Measurements from ENCODE around the gene PAK6.

DNA sequence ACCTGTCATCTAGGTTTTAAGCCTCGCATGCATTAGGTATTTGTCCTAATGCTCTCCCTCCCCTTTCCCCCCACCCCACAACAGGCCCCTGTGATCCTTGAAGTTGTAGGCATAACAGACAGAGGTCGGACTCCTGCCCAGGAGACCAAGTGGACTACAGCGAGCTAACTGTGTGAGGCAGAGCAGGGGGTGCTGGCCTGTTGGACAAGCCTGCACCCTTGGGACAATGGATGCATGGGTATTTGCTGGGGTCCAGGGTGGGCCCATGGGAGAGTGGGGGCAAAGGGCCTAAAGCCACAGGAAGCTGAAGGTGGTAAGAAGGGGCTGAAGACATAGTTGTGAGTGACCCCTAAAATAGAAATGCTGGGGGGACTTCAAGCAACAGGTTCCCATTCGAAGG, 66.4 kb downstream of the PAK6 start:
- TF ChIP-seq, protein P1, sequence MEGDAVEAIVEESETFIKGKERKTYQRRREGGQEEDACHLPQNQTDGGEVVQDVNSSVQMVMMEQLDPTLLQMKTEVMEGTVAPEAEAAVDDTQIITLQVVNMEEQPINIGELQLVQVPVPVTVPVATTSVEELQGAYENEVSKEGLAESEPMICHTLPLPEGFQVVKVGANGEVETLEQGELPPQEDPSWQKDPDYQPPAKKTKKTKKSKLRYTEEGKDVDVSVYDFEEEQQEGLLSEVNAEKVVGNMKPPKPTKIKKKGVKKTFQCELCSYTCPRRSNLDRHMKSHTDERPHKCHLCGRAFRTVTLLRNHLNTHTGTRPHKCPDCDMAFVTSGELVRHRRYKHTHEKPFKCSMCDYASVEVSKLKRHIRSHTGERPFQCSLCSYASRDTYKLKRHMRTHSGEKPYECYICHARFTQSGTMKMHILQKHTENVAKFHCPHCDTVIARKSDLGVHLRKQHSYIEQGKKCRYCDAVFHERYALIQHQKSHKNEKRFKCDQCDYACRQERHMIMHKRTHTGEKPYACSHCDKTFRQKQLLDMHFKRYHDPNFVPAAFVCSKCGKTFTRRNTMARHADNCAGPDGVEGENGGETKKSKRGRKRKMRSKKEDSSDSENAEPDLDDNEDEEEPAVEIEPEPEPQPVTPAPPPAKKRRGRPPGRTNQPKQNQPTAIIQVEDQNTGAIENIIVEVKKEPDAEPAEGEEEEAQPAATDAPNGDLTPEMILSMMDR (IDR thresholded peaks at IDR 0.05; ENCODE audit: poor library complexity): no peak
- TF ChIP-seq EZH2phosphoT487 (IDR thresholded peaks at IDR 0.05; ENCODE audit: low read depth, severe bottlenecking, unreplicated experiment): no peak

Measured in hepatocyte (in vitro differentiated cells).